ENCODE data around the gene HDAC8.

The HDAC8 gene

DNA sequence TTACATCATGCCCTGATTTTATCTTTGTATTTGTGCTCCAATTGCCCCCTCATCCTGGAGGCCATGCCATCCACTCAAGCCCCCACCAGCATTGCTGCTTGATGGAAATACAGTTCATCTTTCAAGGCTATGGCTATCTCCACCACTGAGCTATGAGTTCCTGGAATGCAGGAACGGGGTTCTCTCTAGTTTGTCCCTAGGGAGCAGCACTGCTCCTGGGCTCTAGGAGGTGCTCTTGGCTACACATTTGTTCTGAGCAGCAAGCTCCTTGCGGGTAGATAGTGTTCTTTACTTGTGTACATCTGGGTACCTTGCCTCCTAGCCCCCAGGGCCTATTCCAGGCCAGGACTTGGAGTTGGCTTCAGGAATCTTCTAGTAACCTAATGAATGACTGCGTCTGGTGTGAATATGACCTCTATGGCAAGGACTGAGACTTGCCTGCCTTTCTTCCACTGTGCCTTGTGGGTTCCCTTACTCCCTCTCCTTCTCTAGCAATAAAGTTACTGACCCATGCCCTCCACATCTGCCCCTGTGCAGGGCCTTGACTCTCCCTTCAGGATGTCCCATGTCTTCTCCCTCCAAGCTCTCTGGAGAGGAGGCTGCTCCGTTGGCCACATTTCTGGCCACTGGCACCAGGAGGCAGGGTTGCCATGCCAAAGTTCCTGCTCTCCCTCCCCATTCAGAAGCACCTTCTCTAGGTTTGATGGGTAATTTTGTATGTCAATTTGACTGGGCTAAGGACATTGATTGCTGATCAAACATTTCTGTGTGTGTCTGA lies 274.5 kb downstream of the HDAC8 start:
- no peak for DNase-seq (ENCODE audit: low read depth, low spot score)

DNA sequence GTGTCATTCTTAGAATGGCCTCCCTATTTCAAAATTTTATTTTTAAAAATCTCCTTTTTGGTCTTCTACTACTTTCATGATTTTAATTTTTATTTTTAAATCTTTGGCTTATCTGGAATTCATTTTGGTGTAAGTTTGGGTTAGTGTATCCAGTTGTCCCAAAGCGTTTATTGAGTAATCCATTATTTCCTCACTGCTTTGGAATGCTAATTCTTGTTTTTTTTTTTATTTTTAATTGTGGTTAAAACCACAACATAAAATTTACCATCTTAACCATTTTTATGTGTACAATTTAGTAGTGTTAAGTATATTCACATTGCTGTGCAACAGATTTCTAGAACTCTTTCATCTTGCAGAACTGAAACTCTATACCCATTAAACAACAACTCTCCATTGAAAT lies 275.7 kb downstream of the HDAC8 start:
- no peak for DNase-seq (ENCODE audit: low read depth, low spot score)

DNA sequence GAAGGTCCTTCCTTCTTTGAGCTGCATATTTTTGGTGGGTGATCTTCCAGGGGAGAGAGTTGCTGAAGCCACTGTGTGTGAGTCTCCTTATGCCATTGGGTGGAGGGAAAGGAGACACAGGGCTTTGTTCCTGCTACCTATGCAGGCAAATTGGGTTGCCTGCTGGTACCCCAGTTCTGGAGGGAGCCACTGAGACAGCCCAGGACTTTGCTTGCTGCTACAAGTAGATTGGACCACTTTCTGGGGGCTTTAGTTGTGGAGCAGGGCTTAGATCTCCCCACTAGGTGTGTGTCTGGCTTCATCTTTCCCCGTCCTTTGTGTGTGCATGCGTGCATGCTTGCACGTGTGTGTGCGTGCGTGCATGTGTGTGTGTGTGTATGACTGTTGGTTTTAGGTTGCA lies 276.9 kb downstream of the HDAC8 start:
- DNase-seq (ENCODE audit: low read depth, low spot score), result no peak

DNA sequence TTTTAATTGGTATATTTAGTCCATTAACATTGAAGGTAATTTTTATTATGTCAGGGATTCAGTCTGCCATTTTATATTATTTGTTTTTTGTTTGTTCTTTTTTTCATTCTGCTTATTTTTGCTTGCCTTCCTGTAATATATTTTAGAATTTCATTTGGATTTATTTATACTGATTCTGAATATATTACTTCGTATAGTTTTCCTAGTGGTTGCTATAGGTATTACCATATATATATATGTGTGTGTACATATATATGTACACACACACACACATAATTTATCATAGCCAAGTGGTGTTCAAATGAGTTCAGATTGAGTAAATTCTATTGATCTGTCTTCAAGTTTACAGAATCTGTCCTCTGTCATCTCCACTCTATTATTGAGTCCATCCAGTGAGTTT lies 278.1 kb downstream of the HDAC8 start:
- DNase-seq (ENCODE audit: low read depth, low spot score), result no peak

DNA sequence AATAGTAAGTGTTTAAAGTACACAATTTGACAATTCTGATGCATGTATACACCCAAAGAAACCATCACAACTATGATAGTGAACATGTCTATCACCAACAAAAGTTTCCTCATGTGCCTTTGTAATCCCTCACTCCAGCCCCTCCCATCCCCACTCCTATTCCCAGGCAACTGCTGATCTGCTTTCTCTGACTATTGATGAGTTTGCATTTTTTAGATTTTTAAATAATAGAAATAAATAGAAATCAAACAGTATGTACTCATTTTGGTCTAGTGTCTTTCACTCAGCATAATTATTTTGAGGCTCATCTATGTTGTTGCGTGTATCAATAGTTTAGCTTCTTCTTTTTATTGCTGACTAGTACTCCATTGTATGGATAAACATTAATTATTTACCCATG lies 290.3 kb downstream of the HDAC8 start:
- no peak for DNase-seq (ENCODE audit: low read depth, low spot score)

DNA sequence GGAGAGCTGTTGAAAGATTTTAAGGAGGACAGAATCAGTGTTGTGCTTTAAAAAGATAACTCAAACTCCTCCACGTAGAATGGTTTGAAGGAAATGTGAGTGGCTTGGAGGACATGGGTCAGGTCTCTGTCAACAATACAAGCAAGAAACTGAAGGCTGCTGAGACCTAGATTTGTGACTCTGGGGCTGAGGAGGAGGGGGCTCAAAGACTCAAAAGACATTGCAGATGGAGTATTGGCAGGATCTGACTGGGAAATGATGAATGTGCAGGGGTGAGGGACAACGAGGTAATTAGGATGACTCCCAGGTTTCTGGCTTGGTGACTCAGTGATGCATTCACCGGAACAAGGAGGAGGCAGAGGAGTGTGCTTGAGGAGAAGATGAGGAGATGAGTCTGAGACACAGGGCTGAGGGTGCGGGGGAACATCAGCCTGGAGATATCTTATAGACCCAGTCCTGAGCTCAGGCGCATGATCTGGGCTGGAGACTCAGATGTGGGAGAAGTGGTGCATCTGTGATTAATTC lies 292.3 kb downstream of the HDAC8 start:
- DNase-seq (ENCODE audit: low read depth, low spot score), result no peak
